Stomach (tissue), 4 donors: Measurements from ENCODE around the gene SEC31B.

Source experiments
- EP300 ChIP-seq: sonication (generic); formaldehyde crosslinking; IDR thresholded peaks from one replicate; pipeline ENCODE4 v1.6.1; 2017; ENCODE audit warnings: antibody characterized with exemption
- POLR2A ChIP-seq, 4 donors: fragments of 450-650 bp; IDR thresholded peaks; one replicate each; pipeline ENCODE4 v1.6.1; 2016; ENCODE audit warnings: antibody characterized with exemption in 4 of 4, control low read depth in 2 of 4, mild to moderate bottlenecking in 1 of 4, moderate library complexity in 1 of 4
- POLR2AphosphoS5 ChIP-seq, 3 donors: sonication (generic); formaldehyde crosslinking; IDR thresholded peaks; one replicate each; pipeline ENCODE4 v1.6.1; 2016; ENCODE audit warnings: antibody characterized with exemption in 3 of 3
- TF ChIP-seq, protein P1 (sequence below), 7 experiments: fragments of 450-650 bp in 4 of 7; fragments of 200-600 bp in 3 of 7; sonication (generic) in 3 of 7; IDR thresholded peaks; one replicate each; pipeline ENCODE4 v1.5.1; 2016 to 2019; ENCODE audit warnings: antibody characterized with exemption in 7 of 7, control low read depth in 2 of 7, mild to moderate bottlenecking in 1 of 7

DNA sequence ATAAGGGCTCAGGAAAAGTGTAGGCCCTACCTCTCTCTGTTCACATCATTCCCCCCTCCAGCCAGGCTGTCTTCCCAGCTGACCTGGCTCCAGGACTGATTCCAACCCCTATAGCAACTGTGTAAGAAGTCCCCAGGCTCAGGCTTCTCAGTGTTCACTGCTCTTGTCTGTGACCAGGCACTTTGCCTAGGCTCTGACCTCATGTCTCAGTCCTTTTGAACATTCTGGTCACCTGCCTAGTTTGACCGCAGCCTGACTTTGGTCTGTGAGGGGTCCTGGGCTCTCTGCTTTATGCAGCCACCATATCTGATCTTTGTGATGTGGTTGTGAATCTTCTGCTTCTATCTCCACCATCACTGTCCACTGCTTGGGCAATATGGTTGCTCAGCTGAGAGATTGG lies 40.6 kb upstream of the SEC31B start:
- TF ChIP-seq, protein P1, sequence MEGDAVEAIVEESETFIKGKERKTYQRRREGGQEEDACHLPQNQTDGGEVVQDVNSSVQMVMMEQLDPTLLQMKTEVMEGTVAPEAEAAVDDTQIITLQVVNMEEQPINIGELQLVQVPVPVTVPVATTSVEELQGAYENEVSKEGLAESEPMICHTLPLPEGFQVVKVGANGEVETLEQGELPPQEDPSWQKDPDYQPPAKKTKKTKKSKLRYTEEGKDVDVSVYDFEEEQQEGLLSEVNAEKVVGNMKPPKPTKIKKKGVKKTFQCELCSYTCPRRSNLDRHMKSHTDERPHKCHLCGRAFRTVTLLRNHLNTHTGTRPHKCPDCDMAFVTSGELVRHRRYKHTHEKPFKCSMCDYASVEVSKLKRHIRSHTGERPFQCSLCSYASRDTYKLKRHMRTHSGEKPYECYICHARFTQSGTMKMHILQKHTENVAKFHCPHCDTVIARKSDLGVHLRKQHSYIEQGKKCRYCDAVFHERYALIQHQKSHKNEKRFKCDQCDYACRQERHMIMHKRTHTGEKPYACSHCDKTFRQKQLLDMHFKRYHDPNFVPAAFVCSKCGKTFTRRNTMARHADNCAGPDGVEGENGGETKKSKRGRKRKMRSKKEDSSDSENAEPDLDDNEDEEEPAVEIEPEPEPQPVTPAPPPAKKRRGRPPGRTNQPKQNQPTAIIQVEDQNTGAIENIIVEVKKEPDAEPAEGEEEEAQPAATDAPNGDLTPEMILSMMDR (IDR thresholded peaks at IDR 0.05), result no peak
- TF ChIP-seq EP300 (no peak), POLR2A (IDR thresholded peaks at IDR 0.05) (no peak), POLR2AphosphoS5 (IDR thresholded peaks at IDR 0.05) (no peak)
